ENCODE measurements around the gene AHI1.
A peak's percentile ranks its signal among the peaks of the same experiment; 100 is the strongest.

DNA sequence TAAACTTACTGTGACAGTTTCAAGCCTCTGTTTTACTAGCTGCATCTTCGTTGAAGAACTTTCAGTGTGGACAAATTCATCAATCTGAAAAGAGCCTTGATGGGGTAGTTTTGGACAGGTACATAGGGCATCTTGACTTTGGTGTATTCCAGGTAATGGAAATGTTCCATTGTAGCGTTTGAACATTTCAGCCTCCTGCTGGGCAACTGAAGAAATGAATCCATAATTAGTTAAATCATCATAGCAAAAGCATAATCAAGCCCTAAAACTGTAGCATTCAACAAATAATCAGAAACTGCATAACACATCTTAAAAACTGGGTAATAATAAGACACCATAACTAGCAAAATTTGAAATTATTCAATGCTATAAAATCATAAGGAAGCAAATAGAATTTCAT is 86.2 kb downstream of the AHI1 start:
- TF ChIP-seq, protein P1, sequence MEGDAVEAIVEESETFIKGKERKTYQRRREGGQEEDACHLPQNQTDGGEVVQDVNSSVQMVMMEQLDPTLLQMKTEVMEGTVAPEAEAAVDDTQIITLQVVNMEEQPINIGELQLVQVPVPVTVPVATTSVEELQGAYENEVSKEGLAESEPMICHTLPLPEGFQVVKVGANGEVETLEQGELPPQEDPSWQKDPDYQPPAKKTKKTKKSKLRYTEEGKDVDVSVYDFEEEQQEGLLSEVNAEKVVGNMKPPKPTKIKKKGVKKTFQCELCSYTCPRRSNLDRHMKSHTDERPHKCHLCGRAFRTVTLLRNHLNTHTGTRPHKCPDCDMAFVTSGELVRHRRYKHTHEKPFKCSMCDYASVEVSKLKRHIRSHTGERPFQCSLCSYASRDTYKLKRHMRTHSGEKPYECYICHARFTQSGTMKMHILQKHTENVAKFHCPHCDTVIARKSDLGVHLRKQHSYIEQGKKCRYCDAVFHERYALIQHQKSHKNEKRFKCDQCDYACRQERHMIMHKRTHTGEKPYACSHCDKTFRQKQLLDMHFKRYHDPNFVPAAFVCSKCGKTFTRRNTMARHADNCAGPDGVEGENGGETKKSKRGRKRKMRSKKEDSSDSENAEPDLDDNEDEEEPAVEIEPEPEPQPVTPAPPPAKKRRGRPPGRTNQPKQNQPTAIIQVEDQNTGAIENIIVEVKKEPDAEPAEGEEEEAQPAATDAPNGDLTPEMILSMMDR (IDR thresholded peaks at IDR 0.05) = peak; percentile 28
- no peak for TF ChIP-seq ZFX (IDR thresholded peaks at IDR 0.05; ENCODE audit: borderline replicate concordance)
